Ectodermal cell (in vitro differentiated cells): ENCODE data around the gene FTO.

Source experiments
- H3K27ac ChIP-seq: 2 replicates; pipeline ENCODE4 v1.7.0; 2013; ENCODE audit warnings: mild to moderate bottlenecking, low read depth, low read length; ENCODE audit not compliant: insufficient read depth, poor library complexity, severe bottlenecking
- H3K27me3 ChIP-seq: 2 replicates; pipeline ENCODE4 v1.7.0; 2013; ENCODE audit warnings: mild to moderate bottlenecking, low read length; ENCODE audit not compliant: insufficient read depth, control insufficient read depth, poor library complexity, severe bottlenecking
- H3K36me3 ChIP-seq: one replicate; pipeline ENCODE4 v1.7.0; 2013; ENCODE audit warnings: low read length; ENCODE audit not compliant: control insufficient read depth, insufficient read depth
- H3K4me1 ChIP-seq: one replicate; pipeline ENCODE4 v1.7.0; 2013; ENCODE audit warnings: low read length; ENCODE audit not compliant: control insufficient read depth, insufficient read depth
- H3K4me3 ChIP-seq: 2 replicates; pipeline ENCODE4 v1.7.0; 2013; ENCODE audit warnings: low read depth, low read length, control low read depth; ENCODE audit not compliant: insufficient read depth
- H3K9me3 ChIP-seq: 2 replicates; pipeline ENCODE4 v1.7.0; 2013; ENCODE audit warnings: mild to moderate bottlenecking, low read length, moderate library complexity; ENCODE audit not compliant: control insufficient read depth
- WGBS, 2 experiments: methylation state at CpG; one replicate each; pipeline ENCODE4 v1.1.7; 2013; ENCODE audit warnings: missing lambda C conversion rate in 2 of 2; 5-methylcytosine and 5-hydroxymethylcytosine counted together

FTO gene

DNA sequence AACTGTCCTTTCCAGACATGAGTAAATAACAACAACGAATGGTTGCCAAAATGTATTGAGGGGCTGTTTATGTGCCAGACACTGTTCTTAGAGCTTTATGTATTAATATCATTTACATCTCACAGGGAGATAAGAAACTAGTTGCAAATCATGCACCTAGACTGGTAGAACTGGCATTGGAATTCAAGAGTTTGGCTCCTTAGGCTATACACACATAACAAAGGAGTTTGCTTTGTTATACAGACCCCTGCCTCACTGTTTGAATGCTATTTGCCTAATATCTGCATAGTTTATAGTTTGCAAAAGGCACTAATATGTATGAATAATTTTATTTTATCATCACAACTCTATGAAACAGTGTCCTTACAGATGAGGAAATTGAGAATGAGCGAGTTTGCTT is 100.0 kb downstream of the FTO start:
- Histone ChIP-seq H3K4me3 (no peak overlapping the region), H3K4me1 (no peaks in the 10 kb centered on the region), H3K27ac (no peak overlapping the region), H3K36me3 (no peaks in the 10 kb centered on the region), H3K9me3 (no peaks in the 10 kb centered on the region), H3K27me3 (no peaks in the 10 kb centered on the region)
- 71 to 95% methylated on average over 1 to 2 of the region's 2 CpGs for WGBS, 2 experiments

DNA sequence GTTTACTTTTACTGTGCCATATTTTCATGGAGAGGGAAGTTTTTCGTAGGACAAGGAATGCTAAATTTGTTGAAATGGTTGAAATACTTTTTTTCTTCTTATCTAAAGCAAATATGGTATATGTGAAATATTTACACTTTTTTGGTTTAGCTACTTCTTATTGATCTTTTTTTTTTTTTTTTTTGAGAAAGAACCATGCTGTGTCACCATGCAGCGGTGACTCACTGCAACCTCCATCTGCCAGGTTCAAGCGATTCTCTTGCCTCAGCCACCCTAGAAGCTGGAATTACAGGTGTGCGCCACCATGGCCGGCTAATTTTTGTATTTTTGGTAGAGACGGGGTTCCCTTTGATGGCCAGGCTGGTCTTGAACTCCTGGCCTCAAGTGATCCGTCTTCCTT is 100.5 kb downstream of the FTO start:
- no peaks in the 10 kb centered on the region for H3K36me3 ChIP-seq
- H3K4me1 ChIP-seq: no peaks in the 10 kb centered on the region
- H3K27me3 ChIP-seq: no peaks in the 10 kb centered on the region
- WGBS, 2 experiments: 88 to 91% methylated on average over 6 to 7 of the region's 7 CpGs
- H3K9me3 ChIP-seq: no peaks in the 10 kb centered on the region
- H3K4me3 ChIP-seq: no peak overlapping the region
- H3K27ac ChIP-seq: no peak overlapping the region

DNA sequence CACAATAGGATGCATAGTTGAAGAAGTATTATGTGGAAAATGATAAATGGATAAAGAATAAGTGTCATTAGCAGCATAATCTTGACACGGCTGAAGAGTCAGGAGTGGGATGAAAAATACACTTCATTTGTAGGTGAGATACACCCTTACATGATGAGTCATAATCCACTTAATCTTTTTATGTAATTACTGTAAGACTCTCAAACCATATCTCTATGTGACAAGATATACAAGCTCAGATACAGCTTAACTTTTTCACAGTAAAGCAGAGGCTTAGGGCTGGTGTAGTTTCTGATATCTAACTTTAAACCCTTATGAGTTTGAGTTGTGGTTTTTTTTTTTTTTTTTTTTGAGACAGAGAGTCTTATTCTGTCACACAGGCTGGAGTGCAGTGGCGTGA is 101.2 kb downstream of the FTO start:
- Histone ChIP-seq H3K4me3 (no peak overlapping the region), H3K27ac (no peak overlapping the region), H3K36me3 (no peaks in the 10 kb centered on the region), H3K27me3 (no peaks in the 10 kb centered on the region), H3K9me3 (no peaks in the 10 kb centered on the region), H3K4me1 (peaks cover 2% of the 10 kb centered on the region)
- 88 to 100% methylated on average over 2 of the region's 2 CpGs for WGBS, 2 experiments

DNA sequence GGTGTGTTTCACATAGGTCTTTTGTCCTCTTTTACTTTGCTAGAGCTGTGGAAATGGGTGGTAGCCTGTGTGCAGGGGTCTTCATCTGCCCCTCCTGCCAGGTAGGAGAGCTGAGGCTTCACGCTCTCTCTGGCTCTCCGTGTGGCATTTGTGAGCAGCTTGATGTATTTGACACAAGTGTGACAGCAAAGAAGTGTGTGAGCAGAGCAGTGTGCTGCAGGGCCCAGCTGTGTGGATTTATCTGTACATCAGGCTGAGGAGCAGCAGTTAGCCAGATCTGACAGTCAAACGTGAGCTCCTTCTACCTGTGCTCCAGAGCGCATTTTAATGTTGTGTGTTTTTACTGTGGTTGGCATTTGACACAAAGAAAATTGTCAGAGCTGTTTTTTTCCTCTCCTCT is 101.8 kb downstream of the FTO start:
- H3K4me3 ChIP-seq: no peak overlapping the region
- WGBS, 2 experiments: 69 to 77% methylated on average over 4 of the region's 4 CpGs

DNA sequence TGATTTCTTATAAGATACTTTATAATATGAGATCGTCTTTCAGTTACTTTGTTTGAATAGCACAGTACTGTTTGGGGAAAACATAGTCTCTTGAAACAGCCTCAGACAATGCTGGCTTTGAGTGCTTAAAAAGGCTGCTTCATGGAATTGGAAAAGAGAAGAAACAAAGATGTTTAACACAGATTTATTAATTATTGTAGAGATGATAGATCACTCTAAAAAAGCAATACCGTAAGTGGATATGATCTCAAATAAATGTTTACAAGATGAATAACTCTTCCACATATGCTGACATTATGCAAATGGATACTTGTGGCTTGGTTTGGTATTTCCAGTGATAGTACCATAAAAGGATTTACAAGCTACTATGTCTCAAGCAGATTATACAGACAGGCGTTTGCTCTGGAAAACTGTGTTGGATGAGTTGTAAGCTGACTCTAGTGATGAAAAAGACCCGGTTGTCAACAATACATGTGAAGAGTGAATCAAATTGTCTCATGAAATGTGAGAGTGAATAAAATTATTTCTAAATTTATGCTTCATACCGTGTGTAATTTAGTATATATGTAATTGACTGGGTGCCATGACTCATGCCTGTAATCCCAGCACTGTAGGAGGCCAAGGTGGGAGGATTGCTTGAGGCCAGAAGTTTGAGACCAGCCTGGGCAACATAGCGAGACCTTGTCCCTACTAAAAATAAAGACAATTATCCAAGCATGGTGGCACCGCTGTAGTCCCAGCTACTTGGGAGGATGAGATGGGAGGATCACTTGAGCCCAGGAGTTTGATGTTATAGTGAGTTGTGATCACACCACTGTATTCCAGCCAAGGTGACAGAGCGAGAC is 105.4 kb downstream of the FTO start:
- H3K9me3 ChIP-seq: no peaks in the 10 kb centered on the region
- H3K4me1 ChIP-seq: peaks cover 6% of the 10 kb centered on the region
- H3K36me3 ChIP-seq: no peaks in the 10 kb centered on the region
- H3K27me3 ChIP-seq: no peaks in the 10 kb centered on the region
- no peak overlapping the region for H3K4me3 ChIP-seq
- 91 to 96% methylated on average over 6 to 7 of the region's 8 CpGs for WGBS, 2 experiments
- H3K27ac ChIP-seq: no peak overlapping the region

More for the DNA sequence above, 101.8 kb downstream of the FTO start:
- no peaks in the 10 kb centered on the region for H3K27me3 ChIP-seq
- no peak overlapping the region for H3K27ac ChIP-seq
- peaks cover 6% of the 10 kb centered on the region for H3K4me1 ChIP-seq
- no peaks in the 10 kb centered on the region for H3K9me3 ChIP-seq
- H3K36me3 ChIP-seq: no peaks in the 10 kb centered on the region

DNA sequence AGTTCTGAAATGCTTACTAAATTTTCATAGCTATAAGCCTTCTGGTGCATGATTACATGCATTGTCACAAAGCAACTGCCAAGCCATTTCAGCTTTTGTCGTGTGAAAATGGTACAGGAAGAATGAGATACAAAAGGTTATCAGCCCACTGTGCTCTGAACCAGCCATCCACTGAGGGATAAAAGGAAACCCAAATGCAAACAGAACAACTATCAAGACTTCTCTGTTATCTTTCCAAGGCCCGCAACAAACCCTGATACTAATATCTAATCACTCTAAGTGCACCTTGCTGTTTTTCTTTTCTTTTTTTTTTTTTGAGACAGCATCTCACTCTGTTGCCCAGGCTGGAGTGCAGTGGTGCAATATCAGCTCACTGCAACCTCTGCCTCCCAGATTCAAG is 109.0 kb downstream of the FTO start:
- Histone ChIP-seq H3K36me3 (no peaks in the 10 kb centered on the region), H3K4me3 (no peak overlapping the region), H3K27ac (no peak overlapping the region), H3K4me1 (peaks cover 6% of the 10 kb centered on the region), H3K9me3 (no peaks in the 10 kb centered on the region), H3K27me3 (no peaks in the 10 kb centered on the region)
- 92 to 94% methylated on average over 2 of the region's 2 CpGs for WGBS, 2 experiments

DNA sequence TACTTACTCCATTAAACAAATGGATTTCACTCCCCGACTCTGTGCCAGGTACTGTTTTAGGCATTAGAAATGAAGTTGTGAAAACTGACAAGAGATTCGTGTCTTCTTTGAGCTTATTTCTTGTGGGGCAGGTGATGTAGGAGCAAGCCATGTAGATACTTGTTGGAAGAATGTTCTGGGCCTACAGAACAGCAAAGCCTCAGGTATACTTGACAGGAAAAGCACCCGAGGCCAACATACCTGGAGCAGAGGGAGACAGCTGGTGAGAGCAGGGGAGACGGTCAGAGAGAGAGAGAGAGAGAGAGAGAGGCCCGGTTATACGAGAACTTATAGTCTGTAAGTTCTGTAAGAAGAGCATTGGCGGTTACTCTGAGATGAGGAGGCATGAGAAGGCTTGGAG is 110.8 kb downstream of the FTO start:
- H3K9me3 ChIP-seq: no peaks in the 10 kb centered on the region
- H3K27me3 ChIP-seq: no peaks in the 10 kb centered on the region
- WGBS, 2 experiments: 93 to 96% methylated on average over 7 of the region's 7 CpGs
- H3K4me3 ChIP-seq: no peak overlapping the region
- H3K27ac ChIP-seq: no peak overlapping the region
- peaks cover 6% of the 10 kb centered on the region for H3K4me1 ChIP-seq
- H3K36me3 ChIP-seq: no peaks in the 10 kb centered on the region

DNA sequence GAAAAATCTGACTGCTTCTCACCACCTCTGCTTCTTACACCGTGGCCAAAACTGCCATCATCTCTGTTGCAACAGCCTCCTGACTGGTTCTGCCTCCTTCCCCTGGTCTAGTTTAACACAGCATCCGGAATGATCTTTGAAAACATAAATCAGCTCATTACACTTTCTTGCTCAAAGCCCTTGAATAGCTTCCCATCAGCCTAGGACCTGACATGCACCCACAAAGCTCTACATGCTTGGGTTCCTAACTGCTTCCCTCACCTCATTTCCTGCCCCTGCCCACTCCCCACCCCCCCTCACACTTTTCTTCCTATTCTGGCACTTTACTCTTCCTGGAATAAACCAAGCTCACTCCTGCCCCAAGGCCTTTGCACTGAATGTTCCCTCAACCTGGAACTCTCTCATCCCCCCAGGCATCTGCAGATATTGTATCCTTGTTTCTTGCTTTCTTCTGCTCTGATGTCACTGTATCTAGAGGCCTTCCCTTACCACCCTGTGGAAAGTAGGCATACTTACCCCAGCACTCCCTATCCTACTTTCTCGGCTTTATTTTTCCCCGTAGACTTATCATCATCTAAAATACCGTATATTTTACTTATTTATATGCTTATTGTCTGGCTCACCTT is 112.4 kb downstream of the FTO start:
- Histone ChIP-seq H3K36me3 (no peaks in the 10 kb centered on the region), H3K4me3 (no peak overlapping the region), H3K9me3 (no peaks in the 10 kb centered on the region), H3K27ac (no peak overlapping the region), H3K27me3 (no peaks in the 10 kb centered on the region), H3K4me1 (no peaks in the 10 kb centered on the region)
- WGBS, 2 experiments: 95 to 98% methylated on average over 5 of the region's 5 CpGs

DNA sequence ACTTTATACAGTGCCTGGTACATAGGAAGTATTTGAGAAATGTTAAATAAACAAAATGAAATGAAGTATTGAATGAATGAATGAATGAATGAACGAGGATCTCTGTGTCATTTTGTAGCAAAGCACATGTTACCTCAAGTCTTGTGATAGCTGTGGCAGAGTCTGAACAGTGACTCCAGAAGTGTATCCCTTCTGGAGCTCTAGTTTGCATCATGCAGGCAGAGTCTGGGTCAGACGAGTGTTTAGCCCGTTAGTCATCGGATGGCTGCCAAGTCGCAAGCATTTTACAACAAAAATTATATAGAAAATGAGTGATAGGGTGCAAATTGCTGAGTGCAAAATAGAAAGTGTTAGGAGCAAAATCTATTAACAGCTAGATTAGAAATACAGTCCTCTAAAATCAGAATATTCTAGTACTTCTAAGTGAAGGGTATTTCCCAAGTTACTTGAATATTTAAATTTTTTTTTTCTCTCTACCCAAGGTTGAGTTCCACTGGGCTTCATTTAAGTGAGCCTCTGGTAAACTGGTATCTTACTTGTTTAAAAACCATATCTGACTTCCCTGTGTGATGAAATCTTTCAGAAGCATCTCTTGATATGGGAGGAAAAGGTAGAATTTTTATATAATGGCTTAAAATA is 113.3 kb downstream of the FTO start:
- Histone ChIP-seq H3K4me3 (no peak overlapping the region), H3K27ac (no peak overlapping the region), H3K4me1 (no peaks in the 10 kb centered on the region), H3K9me3 (no peaks in the 10 kb centered on the region), H3K36me3 (no peaks in the 10 kb centered on the region), H3K27me3 (no peaks in the 10 kb centered on the region)
- WGBS, 2 experiments: 86 to 91% methylated on average over 4 to 5 of the region's 5 CpGs

DNA sequence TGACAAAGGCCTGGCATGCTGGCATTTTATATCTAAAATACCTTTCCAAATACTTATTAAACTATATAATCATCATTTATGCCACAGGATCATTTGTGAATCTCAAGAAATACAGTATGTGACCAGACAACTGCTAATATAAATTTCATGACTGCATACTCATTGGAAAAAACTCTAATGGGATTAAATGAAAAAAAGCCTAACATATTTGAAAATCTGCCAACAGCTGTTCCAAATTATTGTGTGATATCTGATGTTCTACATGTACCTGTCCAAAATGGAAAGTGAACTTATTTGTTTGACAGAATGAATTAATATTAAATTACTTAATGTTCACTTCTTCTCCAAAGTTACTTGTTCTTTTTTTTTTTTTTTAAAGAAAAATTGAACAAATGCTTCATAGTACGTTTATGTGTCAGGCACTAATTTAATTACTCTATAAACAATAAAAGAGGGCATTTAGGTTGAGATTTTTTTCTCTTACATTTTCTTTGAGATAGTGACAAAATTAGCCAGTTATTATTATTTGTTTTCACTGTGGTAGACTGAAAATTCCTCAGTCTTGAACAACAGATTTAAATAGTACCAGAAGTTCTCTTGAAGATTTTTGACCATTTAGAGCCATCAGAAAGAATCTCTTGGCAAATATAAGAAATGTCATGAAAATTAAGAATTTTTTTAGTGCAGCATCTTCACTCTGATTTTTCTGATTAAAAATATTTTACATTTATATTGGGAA is 114.0 kb downstream of the FTO start:
- Histone ChIP-seq H3K9me3 (no peaks in the 10 kb centered on the region), H3K4me3 (no peak overlapping the region)
- WGBS, 2 experiments: no CpG with 5 or more reads among the region's 1 CpG

More for the DNA sequence above, 114.0 kb downstream of the FTO start:
- Histone ChIP-seq H3K27ac (no peak overlapping the region), H3K4me1 (peaks cover 2% of the 10 kb centered on the region), H3K27me3 (no peaks in the 10 kb centered on the region), H3K36me3 (no peaks in the 10 kb centered on the region)
